Activated CD8-positive, alpha-beta T cell treated with anti-CD3 and anti-CD28 coated beads for 36 hours (primary cell): Measurements from ENCODE around the gene SEC22C. TPM values are rescaled to one million over a fixed set of nuclear protein-coding genes. Genes with fewer than 3 reads are reported as not detected.

ENCODE experiments used
- ATAC-seq: fragments of 200-7000 bp; cut with Tn5 transposase; one replicate; pipeline ENCODE4 v1.10.0; 2021; ENCODE audit warnings: mild to moderate bottlenecking, moderate library complexity
- CTCF ChIA-PET: fragments of 350-600 bp; sonication (Branson Sonifier 250); formaldehyde crosslinking; loops from one replicate; lab custom pipeline; 2021; ENCODE audit warnings: antibody characterized with exemption; lab: Charles Lee
- POLR2A ChIA-PET: fragments of 350-600 bp; sonication (Branson Sonifier 250); formaldehyde crosslinking; loops from one replicate; lab custom pipeline; 2021; ENCODE audit warnings: antibody characterized with exemption; lab: Charles Lee
- DNase-seq: peaks from one replicate; pipeline ENCODE4 v3.0.0-alpha.2; 2020
- H3K27ac Mint-ChIP-seq: one replicate; pipeline ENCODE4 v1.8.0; 2021; ENCODE audit warnings: mild to moderate bottlenecking, mixed read lengths
- H3K27me3 Mint-ChIP-seq: one replicate; pipeline ENCODE4 v1.8.0; 2021; ENCODE audit warnings: mixed read lengths
- H3K36me3 Mint-ChIP-seq: one replicate; pipeline ENCODE4 v1.8.0; 2021; ENCODE audit warnings: low read depth, mixed read lengths
- H3K4me1 Mint-ChIP-seq: one replicate; pipeline ENCODE4 v1.8.0; 2021; ENCODE audit warnings: low read depth, mixed read lengths
- H3K4me3 Mint-ChIP-seq: one replicate; pipeline ENCODE4 v1.8.0; 2021; ENCODE audit warnings: mild to moderate bottlenecking, moderate library complexity, mixed read lengths
- H3K9me3 Mint-ChIP-seq: one replicate; pipeline ENCODE4 v1.8.0; 2021; ENCODE audit warnings: mixed read lengths
- intact Hi-C: fragments of 100-400 bp; cut with micrococcal nuclease; formaldehyde crosslinking; loops from one replicate; pipeline ENCODE4 v1.10.0; 2022
- total RNA-seq, 2 experiments: library from RNA; stranded (reverse); gene quantifications; one replicate each; pipeline ENCODE4 v1.2.3, GENCODE V29; 2021
- TF ChIP-seq, protein P1 (sequence below): fragments of 200-600 bp; IDR thresholded peaks from one replicate; pipeline ENCODE4 v1.8.0; 2022; ENCODE audit warnings: antibody characterized with exemption, mild to moderate bottlenecking

SEC22C gene
- total RNA-seq, 2 experiments from 2014 or later, result 35.0 to 35.7 TPM

DNA sequence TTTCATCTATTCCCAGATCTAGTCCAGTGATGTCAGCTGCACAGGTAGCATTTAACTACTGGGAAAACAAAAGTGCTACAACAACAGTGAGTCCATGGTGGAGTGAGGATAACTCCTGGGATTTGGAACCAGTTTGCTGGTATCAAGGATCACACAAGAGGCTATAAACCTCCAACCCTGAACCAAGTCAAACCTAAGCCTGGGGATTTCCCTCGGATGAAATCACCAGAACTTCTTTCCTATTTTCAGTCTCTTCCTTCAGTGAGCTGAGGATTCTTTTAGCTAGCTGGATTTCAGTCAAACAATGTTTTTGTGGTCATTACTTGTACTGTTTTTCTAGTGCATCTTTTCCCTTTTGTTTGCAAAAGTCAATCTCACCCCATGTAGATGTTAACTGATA lies 31.5 kb downstream of the SEC22C start:
- DNase-seq, result no peak
- no peak overlapping the region for H3K4me3 Mint-ChIP-seq
- no peaks in the 10 kb centered on the region for H3K27me3 Mint-ChIP-seq
- intact Hi-C loops, result no loop called here
- CTCF ChIA-PET, result interaction anchor here (0.9 to 9.9 kb wide), 9 partner anchors 10 to 303 kb away, joined by 3 to 90 read pairs (median 4); partner anchors contain the start of gene VIPR1
- no peaks in the 10 kb centered on the region for H3K9me3 Mint-ChIP-seq
- POLR2A ChIA-PET, result no interaction called here
- TF ChIP-seq, protein P1, sequence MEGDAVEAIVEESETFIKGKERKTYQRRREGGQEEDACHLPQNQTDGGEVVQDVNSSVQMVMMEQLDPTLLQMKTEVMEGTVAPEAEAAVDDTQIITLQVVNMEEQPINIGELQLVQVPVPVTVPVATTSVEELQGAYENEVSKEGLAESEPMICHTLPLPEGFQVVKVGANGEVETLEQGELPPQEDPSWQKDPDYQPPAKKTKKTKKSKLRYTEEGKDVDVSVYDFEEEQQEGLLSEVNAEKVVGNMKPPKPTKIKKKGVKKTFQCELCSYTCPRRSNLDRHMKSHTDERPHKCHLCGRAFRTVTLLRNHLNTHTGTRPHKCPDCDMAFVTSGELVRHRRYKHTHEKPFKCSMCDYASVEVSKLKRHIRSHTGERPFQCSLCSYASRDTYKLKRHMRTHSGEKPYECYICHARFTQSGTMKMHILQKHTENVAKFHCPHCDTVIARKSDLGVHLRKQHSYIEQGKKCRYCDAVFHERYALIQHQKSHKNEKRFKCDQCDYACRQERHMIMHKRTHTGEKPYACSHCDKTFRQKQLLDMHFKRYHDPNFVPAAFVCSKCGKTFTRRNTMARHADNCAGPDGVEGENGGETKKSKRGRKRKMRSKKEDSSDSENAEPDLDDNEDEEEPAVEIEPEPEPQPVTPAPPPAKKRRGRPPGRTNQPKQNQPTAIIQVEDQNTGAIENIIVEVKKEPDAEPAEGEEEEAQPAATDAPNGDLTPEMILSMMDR, result no peak
- H3K36me3 Mint-ChIP-seq, result peaks cover 21% of the 10 kb centered on the region
- no peak overlapping the region for H3K27ac Mint-ChIP-seq
- peaks cover 3% of the 10 kb centered on the region for H3K4me1 Mint-ChIP-seq
- no peak for ATAC-seq

DNA sequence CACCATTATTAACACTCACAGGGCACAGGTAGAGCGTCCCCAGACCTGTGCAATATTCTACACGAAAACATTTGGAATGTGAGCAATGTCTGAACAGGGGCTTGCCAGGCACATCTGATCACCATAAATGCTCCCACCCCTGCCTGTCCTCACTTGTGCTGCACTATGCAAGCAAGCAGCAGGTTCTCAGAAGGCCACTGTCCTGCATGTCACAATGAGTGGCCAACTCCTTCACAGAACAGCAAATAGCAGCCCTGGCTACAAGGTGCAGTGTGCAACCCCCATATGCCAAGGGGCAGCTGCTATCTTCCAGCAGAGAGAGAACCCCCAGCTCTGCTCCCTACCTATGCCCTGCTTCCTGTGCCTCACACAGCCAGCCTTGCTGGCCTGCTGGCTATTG lies 32.6 kb downstream of the SEC22C start:
- Mint-ChIP-seq H3K4me1 (peaks cover 3% of the 10 kb centered on the region), H3K27ac (no peak overlapping the region), H3K27me3 (no peaks in the 10 kb centered on the region), H3K9me3 (no peaks in the 10 kb centered on the region), H3K36me3 (peaks cover 18% of the 10 kb centered on the region), H3K4me3 (no peak overlapping the region)
- POLR2A ChIA-PET, result no interaction called here
- intact Hi-C loops, result no loop called here
- CTCF ChIA-PET, result interaction anchor here (0.9 to 9.9 kb wide), 15 partner anchors 9 to 302 kb away, joined by 3 to 90 read pairs (median 5); partner anchors contain the start of gene VIPR1
- ATAC-seq, result no peak
- DNase-seq, result no peak
- TF ChIP-seq, protein P1, result no peak

DNA sequence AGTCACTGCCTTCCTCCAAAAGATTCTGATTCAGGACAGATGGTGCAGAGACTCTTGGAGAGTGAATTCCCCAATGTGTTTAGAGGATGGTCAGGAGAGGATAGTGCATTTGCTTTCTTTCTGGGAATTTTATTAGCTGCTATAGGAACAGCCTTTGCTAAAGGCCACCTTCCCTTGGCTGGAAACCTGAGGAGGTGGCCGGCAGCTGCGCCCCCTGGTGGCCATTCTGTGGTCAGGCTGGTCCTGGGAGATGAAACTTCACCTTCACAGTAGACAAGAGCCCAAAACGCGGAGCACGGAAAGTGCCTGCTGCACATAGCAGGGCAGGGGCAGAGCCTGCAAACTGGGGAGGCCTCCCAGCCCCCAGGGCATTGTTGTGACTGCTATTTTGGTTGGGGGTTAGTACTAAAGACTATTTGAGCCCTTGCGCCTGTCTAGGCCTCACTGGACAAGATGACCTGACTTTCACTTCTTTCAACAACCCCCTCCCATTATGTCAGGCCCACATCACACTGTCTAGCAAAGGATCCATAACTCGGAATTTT lies 34.3 kb downstream of the SEC22C start:
- Mint-ChIP-seq H3K4me1 (peaks cover 3% of the 10 kb centered on the region), H3K36me3 (peaks cover 5% of the 10 kb centered on the region), H3K27me3 (no peaks in the 10 kb centered on the region), H3K9me3 (no peaks in the 10 kb centered on the region), H3K27ac (no peak overlapping the region), H3K4me3 (no peak overlapping the region)
- TF ChIP-seq, protein P1, result peak; percentile 97
- ChIA-PET POLR2A (interaction anchor here (0.7 to 1.0 kb wide), 2 partner anchors 21 to 46 kb away, joined by 3 read pairs; no protein-coding TSS in a partner anchor), CTCF (interaction anchor here (0.6 to 9.9 kb wide), 33 partner anchors 8 to 448 kb away, joined by 3 to 90 read pairs (median 4); partner anchors contain the start of genes SEC22C and VIPR1)
- peak; percentile 78 for ATAC-seq
- intact Hi-C loops, result no loop called here
- peak; percentile 72 for DNase-seq

DNA sequence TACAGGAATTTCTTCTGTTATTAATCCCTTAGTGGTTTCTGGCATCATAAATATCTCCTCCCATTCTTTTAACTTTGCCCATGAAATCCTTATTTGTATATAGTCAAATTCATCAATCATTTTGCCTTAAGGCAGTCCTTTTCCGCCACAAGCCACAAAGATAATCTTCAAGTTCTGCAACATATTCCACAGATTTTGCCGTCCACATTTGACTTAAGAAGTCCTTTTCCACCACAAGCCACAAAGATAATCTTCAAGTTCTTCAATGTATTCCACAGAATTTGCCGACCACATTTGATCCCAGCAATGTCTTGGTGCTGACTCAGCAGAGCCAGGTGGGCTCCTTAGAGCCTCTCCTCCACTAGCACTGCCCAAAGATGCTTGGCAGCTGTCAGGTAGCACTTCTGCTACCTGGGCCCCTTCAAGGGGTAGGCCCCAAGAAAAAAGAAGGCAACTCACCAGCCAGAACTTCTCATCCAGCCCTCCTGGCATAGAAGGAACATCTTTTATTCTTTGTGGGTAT lies 35.0 kb downstream of the SEC22C start:
- Mint-ChIP-seq H3K36me3 (peaks cover 3% of the 10 kb centered on the region), H3K9me3 (no peaks in the 10 kb centered on the region), H3K27me3 (no peaks in the 10 kb centered on the region), H3K4me1 (peaks cover 3% of the 10 kb centered on the region), H3K27ac (no peak overlapping the region), H3K4me3 (no peak overlapping the region)
- TF ChIP-seq, protein P1, result no peak
- no peak for ATAC-seq
- DNase-seq, result no peak
- ChIA-PET POLR2A (interaction anchor here (0.7 to 1.0 kb wide), 3 partner anchors 20 to 45 kb away, joined by 3 read pairs; no protein-coding TSS in a partner anchor), CTCF (interaction anchor here (0.6 to 9.9 kb wide), 30 partner anchors 9 to 447 kb away, joined by 3 to 90 read pairs (median 4); partner anchors contain the start of genes SEC22C and VIPR1)
- intact Hi-C loops, result no loop called here
